Measurements from ENCODE around the gene OR51M1.

The OR51M1 gene

GRCh38 chr11:5441414-5441813, 57.8 kb downstream of the OR51M1 start, which contains the start of gene OR51I1:
TSS of gene OR51I1 (minus strand) at chr11:5441514. CDS start at chr11:5441514, 0 bp downstream.
- Histone ChIP-seq H3K4me3 (no peak within 1 kb of the TSS), H3K4me2 (no peak within 1 kb of the TSS), H3K9ac (no peak within 1 kb of the TSS), H3K27me3 (no peaks in the 10 kb centered on the region), H3K4me1 (no peaks in the 10 kb centered on the region), H4K20me1 (no peaks in the 10 kb centered on the region), H3K36me3 (no peaks in the 10 kb centered on the region), H3K9me3 (replicated peaks in 1 of 11) (no peaks in the 10 kb centered on the region), H3K27ac (no peak within 1 kb of the TSS)
- TF ChIP-seq Cebpa-rat (IDR thresholded peaks at IDR 0.05): no peak

All from BLaER1 treated with 17β-estradiol and CSF1 and Interleukin-3, amounts not matched to agents 10 nM and 100 nM (cell line).